B cell (primary cell): ENCODE data around the gene ADM5. TPM values are rescaled to one million over a fixed set of nuclear protein-coding genes. Genes with fewer than 3 reads are reported as not detected.

Source experiments
- ATAC-seq: fragments of 200-7000 bp; cut with Tn5 transposase; one replicate; pipeline ENCODE4 v1.10.0; 2021; ENCODE audit warnings: low read depth, mild to moderate bottlenecking, moderate number of reproducible peaks, moderate library complexity
- CTCF ChIA-PET: fragments of 350-600 bp; sonication (Branson Sonifier 250); formaldehyde crosslinking; loops from one replicate; lab custom pipeline; 2021; ENCODE audit warnings: antibody characterized with exemption, inconsistent platforms; lab: Charles Lee
- POLR2A ChIA-PET: fragments of 350-600 bp; sonication (Branson Sonifier 250); formaldehyde crosslinking; loops from one replicate; lab custom pipeline; 2021; ENCODE audit warnings: antibody characterized with exemption; lab: Charles Lee
- DNase-seq: peaks from one replicate; pipeline ENCODE4 v3.0.0; 2013
- H2AFZ ChIP-seq: 2 replicates; pipeline ENCODE4 v1.6.1; 2012; ENCODE audit warnings: mild to moderate bottlenecking, low read depth, low read length; ENCODE audit not compliant: insufficient read depth, poor library complexity, severe bottlenecking
- H3K27ac ChIP-seq, 2 donors: 1 replicate in 1 of 2; 2 replicates in 1 of 2; pipeline ENCODE4 v1.5.1; 2012 to 2013; ENCODE audit warnings: low read length in 2 of 2, mild to moderate bottlenecking in 2 of 2, moderate library complexity in 1 of 2
- H3K27me3 ChIP-seq, 4 experiments: fragments of 200-600 bp in 1 of 4; sonication (generic) in 1 of 4; replicated peaks in 1 of 4; 1 replicate in 2 of 4; 2 replicates in 2 of 4; pipeline versions ENCODE4 v1.6.1 to v1.7.0; 2013 to 2016; ENCODE audit warnings: low read length in 3 of 4, mild to moderate bottlenecking in 2 of 4, mixed read lengths in 1 of 4, moderate library complexity in 1 of 4; ENCODE audit not compliant: insufficient read depth in 4 of 4, control insufficient read depth in 3 of 4; ENCODE audit errors: control extremely low read depth in 1 of 4
- H3K36me3 ChIP-seq, 2 experiments: replicated peaks in 1 of 2; 1 replicate in 1 of 2; 2 replicates in 1 of 2; pipeline versions ENCODE4 v1.6.1 to v1.7.1; 2013; ENCODE audit warnings: low read length in 1 of 2; ENCODE audit not compliant: insufficient read depth in 2 of 2, control insufficient read depth in 1 of 2; ENCODE audit errors: control extremely low read depth in 1 of 2, extremely low read depth in 1 of 2
- H3K4me1 ChIP-seq, 2 donors: fragments of 200-600 bp in 1 of 2; sonication (generic) in 1 of 2; 1 replicate in 1 of 2; 2 replicates in 1 of 2; pipeline versions ENCODE4 v1.5.1 to v1.6.1; 2013 to 2017; ENCODE audit warnings: low read length in 2 of 2; ENCODE audit not compliant: control insufficient read depth in 2 of 2, insufficient read depth in 2 of 2
- H3K4me2 ChIP-seq: replicated peaks from 2 replicates; pipeline ENCODE3; 2012; ENCODE audit warnings: mild to moderate bottlenecking, low read depth, low read length; ENCODE audit not compliant: poor library complexity, severe bottlenecking
- H3K4me3 ChIP-seq, 5 experiments: fragments of 200-600 bp in 1 of 5; sonication (generic) in 1 of 5; 1 replicate in 3 of 5; 2 replicates in 2 of 5; pipeline versions ENCODE4 v1.5.1 to v1.7.0; 2011 to 2016; ENCODE audit warnings: low read length in 4 of 5, mild to moderate bottlenecking in 4 of 5, low read depth in 2 of 5, control low read depth in 1 of 5, moderate library complexity in 1 of 5; ENCODE audit not compliant: insufficient read depth in 1 of 5; ENCODE audit errors: control extremely low read depth in 1 of 5, extremely low read depth in 1 of 5
- H3K79me2 ChIP-seq: fragments of 200-600 bp; sonication (generic); one replicate; pipeline ENCODE4 v1.6.0; 2016; ENCODE audit warnings: low read length; ENCODE audit not compliant: control insufficient read depth, insufficient read depth
- H3K9ac ChIP-seq: fragments of 200-600 bp; sonication (generic); 2 replicates; pipeline ENCODE4 v1.6.1; 2017; ENCODE audit warnings: mild to moderate bottlenecking, low read length, moderate library complexity
- H3K9me3 ChIP-seq, 3 donors: one replicate each; pipeline versions ENCODE4 v1.6.1 to v1.7.1; 2013; ENCODE audit warnings: low read length in 2 of 3; ENCODE audit not compliant: control insufficient read depth in 2 of 3, insufficient read depth in 1 of 3; ENCODE audit errors: control extremely low read depth in 1 of 3
- H4K20me1 ChIP-seq: 2 replicates; pipeline ENCODE4 v1.6.0; 2012; ENCODE audit warnings: mild to moderate bottlenecking, low read length; ENCODE audit not compliant: insufficient read depth, control insufficient read depth, poor library complexity, severe bottlenecking
- H3K27ac Mint-ChIP-seq: one replicate; pipeline ENCODE4 v1.8.0; 2021; ENCODE audit warnings: mixed read lengths
- H3K27me3 Mint-ChIP-seq: one replicate; pipeline ENCODE4 v1.8.0; 2021; ENCODE audit warnings: mixed read lengths
- H3K4me1 Mint-ChIP-seq: one replicate; pipeline ENCODE4 v1.8.0; 2021; ENCODE audit warnings: mixed read lengths
- H3K4me3 Mint-ChIP-seq: one replicate; pipeline ENCODE4 v1.8.0; 2021; ENCODE audit warnings: mixed read lengths
- H3K9me3 Mint-ChIP-seq: one replicate; pipeline ENCODE4 v1.8.0; 2022; ENCODE audit warnings: mixed read lengths; ENCODE audit not compliant: insufficient read depth
- CTCF ChIP-seq: fragments of 200-600 bp; IDR thresholded peaks from one replicate; pipeline ENCODE4 v1.8.0; 2022; ENCODE audit warnings: antibody characterized with exemption, mild to moderate bottlenecking
- EZH2 ChIP-seq: IDR thresholded peaks from 2 replicates; pipeline ENCODE4 v1.6.1; 2012; ENCODE audit warnings: borderline replicate concordance, low read depth, mild to moderate bottlenecking, moderate library complexity, low read length; ENCODE audit not compliant: insufficient read depth, poor library complexity, severe bottlenecking
- WGBS: methylation state at CpG from one replicate; pipeline ENCODE4 v1.1.5; 2013; ENCODE audit warnings: missing lambda C conversion rate; ENCODE audit not compliant: insufficient coverage; 5-methylcytosine and 5-hydroxymethylcytosine counted together
- intact Hi-C: fragments of 100-400 bp; cut with micrococcal nuclease; formaldehyde crosslinking; loops from one replicate; pipeline ENCODE4 v1.10.0; 2022
- polyA plus RNA-seq: library from polyadenylated mRNA; depleted of rRNA; stranded (reverse); fragments of >200 nt; gene quantifications from 2 replicates; pipeline ENCODE4 v1.2.3, GENCODE V29; 2012
- total RNA-seq, 2 donors: library from RNA; stranded (reverse); fragments of 120-200 nt in 1 of 2; gene quantifications; 1 replicate in 1 of 2; 2 replicates in 1 of 2; pipeline versions ENCODE4 v1.2.3 to v1.2.4, GENCODE V29; 2013 to 2022

The ADM5 gene
- total and polyA plus RNA-seq, 2 donors (not counting 1 experiment from before 2014, with no cell fraction given) = 5.6 to 8.4 TPM

DNA sequence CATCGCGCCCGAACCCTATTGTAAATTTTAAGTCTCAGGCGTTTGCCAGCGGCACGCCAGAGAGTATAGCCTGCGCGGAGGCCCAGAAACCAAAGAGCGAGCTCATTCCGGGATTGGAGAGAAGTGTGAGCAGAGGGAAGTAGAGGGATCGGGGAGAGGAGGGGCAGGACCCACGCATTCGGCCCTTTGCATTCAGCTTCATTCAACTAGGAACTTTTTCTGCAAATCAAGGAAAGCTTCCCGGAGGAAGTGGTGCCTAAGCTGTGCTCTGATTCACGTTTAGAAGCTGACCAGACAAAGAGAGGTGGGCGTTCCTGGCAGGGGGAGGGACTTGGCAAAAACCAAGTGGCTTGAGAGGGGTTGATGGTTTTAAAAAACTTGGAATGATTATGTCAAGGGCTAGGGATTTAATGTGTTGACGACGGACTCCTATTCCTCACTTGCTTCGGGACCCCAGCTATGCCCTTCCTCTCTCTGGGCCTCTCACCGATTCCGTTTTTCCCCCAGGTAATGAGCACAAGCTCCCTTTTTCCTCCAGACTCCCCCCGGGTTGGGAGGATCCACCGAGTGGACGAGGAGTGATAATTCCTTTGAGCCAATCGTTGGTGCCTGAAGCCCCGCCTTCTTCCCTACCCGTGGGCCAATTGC, 13.1 kb upstream of the ADM5 start:
- Mint-ChIP-seq H3K27ac (peak overlapping the region; percentile 96), H3K9me3 (no peaks in the 10 kb centered on the region), H3K27me3 (no peaks in the 10 kb centered on the region), H3K4me1 (peaks cover 66% of the 10 kb centered on the region), H3K4me3 (peak overlapping the region; percentile 100)
- peaks cover 0 to 11% of the 10 kb centered on the region in 2 experiments for H3K36me3 ChIP-seq
- WGBS = 2% methylated on average over 26 of the region's 27 CpGs
- intact Hi-C loops = loop anchor here (1.0 to 10.0 kb wide), 9 partner anchors 11 to 591 kb away; partner anchors contain the start of genes AKT1S1, ALDH16A1, BCL2L12 and C19orf73
- peaks cover 41% of the 10 kb centered on the region for H3K79me2 ChIP-seq
- peaks cover 0 to 5% (median 0%) of the 10 kb centered on the region in 3 donors for H3K9me3 ChIP-seq
- POLR2A ChIA-PET = interaction anchor here (0.6 to 6.7 kb wide), 18 partner anchors 9 to 339 kb away, joined by 3 to 53 read pairs (median 4); partner anchors contain the start of genes ALDH16A1, BCL2L12, FLT3LG and IRF3
- TF ChIP-seq EZH2 (no peak), CTCF (no peak)
- peaks cover 39% of the 10 kb centered on the region for H4K20me1 ChIP-seq
- H2AFZ ChIP-seq = peak overlapping the region; percentile 86
- CTCF ChIA-PET = interaction anchor here (0.6 to 6.5 kb wide), 19 partner anchors 9 to 223 kb away, joined by 3 to 50 read pairs (median 5); partner anchors contain the start of genes ALDH16A1, BCL2L12, IRF3 and NOSIP
- H3K27ac ChIP-seq = peak overlapping the region; percentile 93 to 98
- H3K4me2 ChIP-seq = peak overlapping the region; percentile 87
- peak overlapping the region; percentile 76 to 98 (median 94) for H3K4me3 ChIP-seq
- peak; percentile 8 for ATAC-seq
- H3K9ac ChIP-seq = peak overlapping the region; percentile 92
- H3K27me3 ChIP-seq = no peaks in the 10 kb centered on the region
- no peak for DNase-seq
- H3K4me1 ChIP-seq = peaks cover 42 to 80% of the 10 kb centered on the region in 2 donors
